Measurements from ENCODE around the gene PSMB3.

The PSMB3 gene

DNA sequence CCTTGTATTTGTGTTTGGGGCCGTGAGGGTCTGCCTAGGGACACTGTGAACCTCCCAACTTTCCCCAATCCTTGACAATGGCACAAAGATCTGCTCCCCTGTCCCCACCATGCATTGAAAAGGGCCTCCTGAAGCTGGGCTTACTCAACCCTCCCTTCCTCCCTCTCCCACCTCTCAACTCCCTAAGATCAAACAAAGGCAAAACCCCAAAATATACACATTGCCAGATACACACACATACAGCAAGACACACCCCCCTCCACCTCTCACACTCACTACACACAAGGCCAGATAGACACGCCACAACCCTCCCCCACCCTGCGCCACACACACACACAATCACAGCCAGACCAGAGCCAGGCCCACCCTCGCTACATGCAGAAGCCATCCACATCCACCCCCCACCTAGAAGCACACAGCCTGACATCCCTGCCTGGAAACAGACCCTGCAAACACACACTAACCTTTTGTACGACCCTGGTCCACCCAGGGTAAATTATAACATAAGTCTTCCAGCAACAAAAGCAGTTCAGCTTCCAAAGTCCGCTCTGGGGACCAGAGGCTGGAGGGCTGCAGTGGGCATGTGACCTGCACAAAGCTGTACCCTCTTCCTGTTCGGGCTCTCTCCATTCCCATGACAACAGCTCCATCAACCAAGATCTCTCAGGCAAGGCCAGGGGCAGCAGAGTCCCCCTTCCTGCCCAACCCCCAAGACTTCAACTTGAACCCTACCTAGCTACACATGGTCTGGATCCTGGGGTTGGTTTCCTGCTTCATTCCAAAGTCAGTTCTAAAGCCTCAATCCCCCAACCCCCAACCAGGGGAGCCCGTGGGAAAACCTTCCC, 6.3 kb upstream of the PSMB3 start (continued):
- TF ChIP-seq ZNF626 (tag by site-specific recombination; IDR thresholded peaks at IDR 0.05) = no peak
- TF ChIP-seq ZNF670 (tag by site-specific recombination; IDR thresholded peaks at IDR 0.05; ENCODE audit: low read depth) = no peak
- no peak for TF ChIP-seq ZNF239 (tag by site-specific recombination; IDR thresholded peaks at IDR 0.05)
- no peak for TF ChIP-seq SP3 (tag by site-specific recombination; IDR thresholded peaks at IDR 0.05)
- TF ChIP-seq ZNF211 (tag by site-specific recombination; IDR thresholded peaks at IDR 0.05; ENCODE audit: low read depth) = no peak
- TF ChIP-seq, protein P1, sequence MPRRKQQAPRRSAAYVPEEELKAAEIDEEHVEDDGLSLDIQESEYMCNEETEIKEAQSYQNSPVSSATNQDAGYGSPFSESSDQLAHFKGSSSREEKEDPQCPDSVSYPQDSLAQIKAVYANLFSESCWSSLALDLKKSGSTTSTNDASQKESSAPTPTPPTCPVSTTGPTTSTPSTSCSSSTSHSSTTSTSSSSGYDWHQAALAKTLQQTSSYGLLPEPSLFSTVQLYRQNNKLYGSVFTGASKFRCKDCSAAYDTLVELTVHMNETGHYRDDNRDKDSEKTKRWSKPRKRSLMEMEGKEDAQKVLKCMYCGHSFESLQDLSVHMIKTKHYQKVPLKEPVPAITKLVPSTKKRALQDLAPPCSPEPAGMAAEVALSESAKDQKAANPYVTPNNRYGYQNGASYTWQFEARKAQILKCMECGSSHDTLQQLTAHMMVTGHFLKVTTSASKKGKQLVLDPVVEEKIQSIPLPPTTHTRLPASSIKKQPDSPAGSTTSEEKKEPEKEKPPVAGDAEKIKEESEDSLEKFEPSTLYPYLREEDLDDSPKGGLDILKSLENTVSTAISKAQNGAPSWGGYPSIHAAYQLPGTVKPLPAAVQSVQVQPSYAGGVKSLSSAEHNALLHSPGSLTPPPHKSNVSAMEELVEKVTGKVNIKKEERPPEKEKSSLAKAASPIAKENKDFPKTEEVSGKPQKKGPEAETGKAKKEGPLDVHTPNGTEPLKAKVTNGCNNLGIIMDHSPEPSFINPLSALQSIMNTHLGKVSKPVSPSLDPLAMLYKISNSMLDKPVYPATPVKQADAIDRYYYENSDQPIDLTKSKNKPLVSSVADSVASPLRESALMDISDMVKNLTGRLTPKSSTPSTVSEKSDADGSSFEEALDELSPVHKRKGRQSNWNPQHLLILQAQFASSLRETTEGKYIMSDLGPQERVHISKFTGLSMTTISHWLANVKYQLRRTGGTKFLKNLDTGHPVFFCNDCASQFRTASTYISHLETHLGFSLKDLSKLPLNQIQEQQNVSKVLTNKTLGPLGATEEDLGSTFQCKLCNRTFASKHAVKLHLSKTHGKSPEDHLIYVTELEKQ (tag by site-specific recombination; IDR thresholded peaks at IDR 0.05; ENCODE audit: borderline replicate concordance) = no peak
- no peak for TF ChIP-seq ZNF114 (tag by site-specific recombination; IDR thresholded peaks at IDR 0.05)
- 0 out of 2 replicates have a peak, but pooled peaks have one; percentile 18 for TF ChIP-seq ZNF391 (tag by site-specific recombination; IDR thresholded peaks at IDR 0.05; ENCODE audit: borderline replicate concordance, low read depth)
- no peak for TF ChIP-seq ZNF555 (tag by site-specific recombination; conservative IDR thresholded peaks at IDR 0.05)
- TF ChIP-seq KLF17 (tag by site-specific recombination; IDR thresholded peaks at IDR 0.05) = peak; percentile 88
- TF ChIP-seq, protein P2, sequence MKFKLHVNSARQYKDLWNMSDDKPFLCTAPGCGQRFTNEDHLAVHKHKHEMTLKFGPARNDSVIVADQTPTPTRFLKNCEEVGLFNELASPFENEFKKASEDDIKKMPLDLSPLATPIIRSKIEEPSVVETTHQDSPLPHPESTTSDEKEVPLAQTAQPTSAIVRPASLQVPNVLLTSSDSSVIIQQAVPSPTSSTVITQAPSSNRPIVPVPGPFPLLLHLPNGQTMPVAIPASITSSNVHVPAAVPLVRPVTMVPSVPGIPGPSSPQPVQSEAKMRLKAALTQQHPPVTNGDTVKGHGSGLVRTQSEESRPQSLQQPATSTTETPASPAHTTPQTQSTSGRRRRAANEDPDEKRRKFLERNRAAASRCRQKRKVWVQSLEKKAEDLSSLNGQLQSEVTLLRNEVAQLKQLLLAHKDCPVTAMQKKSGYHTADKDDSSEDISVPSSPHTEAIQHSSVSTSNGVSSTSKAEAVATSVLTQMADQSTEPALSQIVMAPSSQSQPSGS (tag by site-specific recombination; IDR thresholded peaks at IDR 0.05; ENCODE audit: low read depth) = no peak
- TF ChIP-seq ZBTB6 (tag by site-specific recombination; IDR thresholded peaks at IDR 0.05) = 0 out of 2 replicates have a peak, but pooled peaks have one; percentile 44
- no peak for TF ChIP-seq ZBTB49 (tag by site-specific recombination; IDR thresholded peaks at IDR 0.05; ENCODE audit: low read depth)
- no peak for TF ChIP-seq SCRT1 (tag by site-specific recombination; IDR thresholded peaks at IDR 0.05; ENCODE audit: borderline replicate concordance)
- TF ChIP-seq, protein P3, sequence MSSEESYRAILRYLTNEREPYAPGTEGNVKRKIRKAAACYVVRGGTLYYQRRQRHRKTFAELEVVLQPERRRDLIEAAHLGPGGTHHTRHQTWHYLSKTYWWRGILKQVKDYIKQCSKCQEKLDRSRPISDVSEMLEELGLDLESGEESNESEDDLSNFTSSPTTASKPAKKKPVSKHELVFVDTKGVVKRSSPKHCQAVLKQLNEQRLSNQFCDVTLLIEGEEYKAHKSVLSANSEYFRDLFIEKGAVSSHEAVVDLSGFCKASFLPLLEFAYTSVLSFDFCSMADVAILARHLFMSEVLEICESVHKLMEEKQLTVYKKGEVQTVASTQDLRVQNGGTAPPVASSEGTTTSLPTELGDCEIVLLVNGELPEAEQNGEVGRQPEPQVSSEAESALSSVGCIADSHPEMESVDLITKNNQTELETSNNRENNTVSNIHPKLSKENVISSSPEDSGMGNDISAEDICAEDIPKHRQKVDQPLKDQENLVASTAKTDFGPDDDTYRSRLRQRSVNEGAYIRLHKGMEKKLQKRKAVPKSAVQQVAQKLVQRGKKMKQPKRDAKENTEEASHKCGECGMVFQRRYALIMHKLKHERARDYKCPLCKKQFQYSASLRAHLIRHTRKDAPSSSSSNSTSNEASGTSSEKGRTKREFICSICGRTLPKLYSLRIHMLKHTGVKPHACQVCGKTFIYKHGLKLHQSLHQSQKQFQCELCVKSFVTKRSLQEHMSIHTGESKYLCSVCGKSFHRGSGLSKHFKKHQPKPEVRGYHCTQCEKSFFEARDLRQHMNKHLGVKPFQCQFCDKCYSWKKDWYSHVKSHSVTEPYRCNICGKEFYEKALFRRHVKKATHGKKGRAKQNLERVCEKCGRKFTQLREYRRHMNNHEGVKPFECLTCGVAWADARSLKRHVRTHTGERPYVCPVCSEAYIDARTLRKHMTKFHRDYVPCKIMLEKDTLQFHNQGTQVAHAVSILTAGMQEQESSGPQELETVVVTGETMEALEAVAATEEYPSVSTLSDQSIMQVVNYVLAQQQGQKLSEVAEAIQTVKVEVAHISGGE (tag by site-specific recombination; conservative IDR thresholded peaks at IDR 0.05; ENCODE audit: low read depth) = no peak
- no peak for TF ChIP-seq ZNF10 (tag by site-specific recombination; IDR thresholded peaks at IDR 0.05)

All from HEK293 (cell line).